K562 (cell line): Measurements from ENCODE around the gene SUCNR1.
"Not testable (repeated sequence)": the region's sequence is repeated elsewhere in the genome, so short reads cannot be mapped to it uniquely, and the experiment has no call there.

Experiments used
- CBX8 ChIP-seq: fragments of 200-600 bp; sonication (generic); IDR thresholded peaks from 2 replicates; pipeline ENCODE4 v1.6.1; 2012; ENCODE audit warnings: borderline replicate concordance, mixed run types, low read depth, mild to moderate bottlenecking, moderate library complexity, mixed read lengths, low read length, control low read depth, inconsistent platforms; ENCODE audit not compliant: poor library complexity, severe bottlenecking; ENCODE audit errors: extremely low read depth
- EHMT2 ChIP-seq: fragments of 450-650 bp; IDR thresholded peaks from 2 replicates; pipeline ENCODE4 v1.6.1; 2018; ENCODE audit warnings: antibody characterized with exemption
- THAP7 ChIP-seq: fragments of 250-450 bp; sonication (Bioruptor Pico); IDR thresholded peaks from 2 replicates; pipeline ENCODE4 v1.5.0; 2021
- UBTF ChIP-seq, 2 experiments: IDR thresholded peaks; 2 replicates each; pipeline ENCODE4 v1.6.1; 2012; ENCODE audit warnings: improper control_type of control experiment in 2 of 2, low read depth in 2 of 2, low read length in 2 of 2, borderline replicate concordance in 1 of 2
- TF ChIP-seq, protein P1 (sequence below), 3 experiments: IDR thresholded peaks in 2 of 3; conservative IDR thresholded peaks in 1 of 3; 2 replicates each; pipeline ENCODE4 v1.5.1; 2011 to 2012; ENCODE audit warnings: low read length in 3 of 3, mild to moderate bottlenecking in 3 of 3, control low read depth in 2 of 3, improper control_type of control experiment in 1 of 3, inconsistent platforms in 1 of 3, low read depth in 1 of 3, mixed read lengths in 1 of 3, moderate library complexity in 1 of 3; ENCODE audit not compliant: insufficient read depth in 2 of 3

DNA sequence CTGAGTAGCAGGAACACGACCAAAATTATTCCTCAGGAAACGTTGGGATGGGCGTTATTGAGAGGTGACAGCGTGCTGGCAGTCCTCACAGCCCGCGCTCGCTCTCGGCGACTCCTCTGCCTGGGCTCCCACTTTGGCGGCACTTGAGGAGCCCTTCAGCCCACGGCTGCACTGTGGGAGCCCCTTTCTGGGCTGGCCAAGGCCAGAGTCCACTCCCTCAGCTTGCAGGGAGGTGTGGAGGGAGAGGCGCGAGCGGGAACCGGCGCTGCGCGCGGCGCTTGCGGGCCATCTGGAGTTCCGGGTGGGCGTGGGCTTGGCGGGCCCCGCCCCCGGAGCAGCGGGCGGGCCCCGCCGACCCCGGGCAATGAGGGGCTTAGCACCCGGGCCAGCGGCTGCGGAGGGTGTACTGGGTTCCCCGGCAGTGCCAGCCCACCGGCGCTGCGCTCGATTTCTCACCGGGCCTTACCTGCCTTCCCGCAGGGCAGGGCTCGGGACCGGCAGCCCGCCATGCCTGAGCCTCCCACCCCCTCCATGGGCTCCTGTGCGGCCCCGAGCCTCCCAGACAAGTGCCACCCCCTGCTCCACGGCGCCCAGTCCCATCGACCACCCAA, 54.6 kb downstream of the SUCNR1 start:
- TF ChIP-seq, protein P1, sequence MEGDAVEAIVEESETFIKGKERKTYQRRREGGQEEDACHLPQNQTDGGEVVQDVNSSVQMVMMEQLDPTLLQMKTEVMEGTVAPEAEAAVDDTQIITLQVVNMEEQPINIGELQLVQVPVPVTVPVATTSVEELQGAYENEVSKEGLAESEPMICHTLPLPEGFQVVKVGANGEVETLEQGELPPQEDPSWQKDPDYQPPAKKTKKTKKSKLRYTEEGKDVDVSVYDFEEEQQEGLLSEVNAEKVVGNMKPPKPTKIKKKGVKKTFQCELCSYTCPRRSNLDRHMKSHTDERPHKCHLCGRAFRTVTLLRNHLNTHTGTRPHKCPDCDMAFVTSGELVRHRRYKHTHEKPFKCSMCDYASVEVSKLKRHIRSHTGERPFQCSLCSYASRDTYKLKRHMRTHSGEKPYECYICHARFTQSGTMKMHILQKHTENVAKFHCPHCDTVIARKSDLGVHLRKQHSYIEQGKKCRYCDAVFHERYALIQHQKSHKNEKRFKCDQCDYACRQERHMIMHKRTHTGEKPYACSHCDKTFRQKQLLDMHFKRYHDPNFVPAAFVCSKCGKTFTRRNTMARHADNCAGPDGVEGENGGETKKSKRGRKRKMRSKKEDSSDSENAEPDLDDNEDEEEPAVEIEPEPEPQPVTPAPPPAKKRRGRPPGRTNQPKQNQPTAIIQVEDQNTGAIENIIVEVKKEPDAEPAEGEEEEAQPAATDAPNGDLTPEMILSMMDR (IDR thresholded peaks at IDR 0.05 in 2 of 3, conservative IDR thresholded peaks at IDR 0.05 in 1 of 3; ENCODE audit: insufficient read depth in 2 of 3, low read depth in 1 of 3, low read length in 3 of 3) = not testable (repeated sequence)
- not testable (repeated sequence) for TF ChIP-seq EHMT2; CBX8; UBTF (IDR thresholded peaks at IDR 0.05; ENCODE audit: borderline replicate concordance in 1 of 2, low read depth in 2 of 2, low read length in 2 of 2); THAP7 (CRISPR knock-in tag)
